Spinal cord (tissue), 10 donors: ENCODE data around the gene ARL3. TPM values are rescaled to one million over a fixed set of nuclear protein-coding genes. Genes with fewer than 3 reads are reported as not detected.
"Not testable (repeated sequence)": the region's sequence is repeated elsewhere in the genome, so short reads cannot be mapped to it uniquely, and the experiment has no call there.

Experiments
- DNase-seq, 6 donors: peaks; one replicate each; pipeline versions ENCODE4 v3.0.0 to v3.0.0-alpha.2; 2013 to 2015; ENCODE audit warnings: low spot score in 6 of 6, low read depth in 4 of 6
- H3K27ac ChIP-seq: one replicate; pipeline ENCODE4 v1.5.1; 2013; ENCODE audit warnings: low read depth, low read length, control low read depth
- H3K27me3 ChIP-seq: one replicate; pipeline ENCODE4 v1.6.1; 2013; ENCODE audit warnings: low read length; ENCODE audit not compliant: control insufficient read depth, insufficient read depth
- H3K36me3 ChIP-seq: one replicate; pipeline ENCODE4 v1.6.1; 2013; ENCODE audit warnings: low read length; ENCODE audit not compliant: control insufficient read depth, insufficient read depth
- H3K4me1 ChIP-seq: one replicate; pipeline ENCODE4 v1.6.1; 2013; ENCODE audit warnings: low read length; ENCODE audit not compliant: control insufficient read depth, insufficient read depth
- H3K4me3 ChIP-seq: one replicate; pipeline ENCODE4 v1.5.1; 2013; ENCODE audit warnings: low read depth, low read length, control low read depth
- H3K9me3 ChIP-seq: one replicate; pipeline ENCODE4 v1.6.1; 2013; ENCODE audit warnings: low read length; ENCODE audit not compliant: control insufficient read depth, insufficient read depth
- WGBS: methylation state at CpG from one replicate; pipeline ENCODE4 v1.1.5; 2013; ENCODE audit warnings: missing lambda C conversion rate; ENCODE audit not compliant: insufficient coverage; 5-methylcytosine and 5-hydroxymethylcytosine counted together
- long read RNA-seq, 4 donors: transcript quantifications; one replicate each; lab custom pipeline, GENCODE V29; 2026
- polyA plus RNA-seq, 2 donors: library from polyadenylated mRNA; unstranded; fragments of 120-200 nt; gene quantifications; one replicate each; pipeline ENCODE4 v1.2.1, GENCODE V29; 2013; ENCODE audit not compliant: insufficient read length in 2 of 2
- total RNA-seq, 2 donors: library from RNA; depleted of rRNA in 1 of 2; stranded (reverse); fragments of 120-200 nt in 1 of 2; fragments of >200 nt in 1 of 2; gene quantifications; one replicate each; pipeline versions ENCODE4 v1.2.3 to v1.2.4, GENCODE V29; 2013 to 2014
- donor health status: healthy.

The ARL3 gene, protein sequence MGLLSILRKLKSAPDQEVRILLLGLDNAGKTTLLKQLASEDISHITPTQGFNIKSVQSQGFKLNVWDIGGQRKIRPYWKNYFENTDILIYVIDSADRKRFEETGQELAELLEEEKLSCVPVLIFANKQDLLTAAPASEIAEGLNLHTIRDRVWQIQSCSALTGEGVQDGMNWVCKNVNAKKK
- total RNA-seq (10 to 100 TPM; 22.6 to 23.2 TPM), polyA plus RNA-seq (10 to 100 TPM; 57.9 to 61.1 TPM)
- long read RNA-seq, donor 1, transcript ARL3-201 (6 exons, 3,844 nt) = major isoform, 94 of 161 reads
- long read RNA-seq, donor 1, partial matches to known transcripts = 52 of 161 reads
- long read RNA-seq, donor 1, other reads (novel, unspliced or antisense) = 15 of 161 reads
- long read RNA-seq, donor 2, transcript ARL3-201 (6 exons, 3,844 nt) = major isoform, 34 of 51 reads
- long read RNA-seq, donor 2, partial matches to known transcripts = 17 of 51 reads
- long read RNA-seq, donor 2, other reads (novel, unspliced or antisense) = 0 of 51 reads
- long read RNA-seq, donor 3, transcript ARL3-201 (6 exons, 3,844 nt) = major isoform, 28 of 41 reads
- long read RNA-seq, donor 3, partial matches to known transcripts = 13 of 41 reads
- long read RNA-seq, donor 3, other reads (novel, unspliced or antisense) = 0 of 41 reads
- long read RNA-seq, donor 4, transcript ARL3-201 (6 exons, 3,844 nt) = major isoform, 84 of 121 reads
- long read RNA-seq, donor 4, partial matches to known transcripts = 37 of 121 reads
- long read RNA-seq, donor 4, other reads (novel, unspliced or antisense) = 0 of 121 reads

DNA sequence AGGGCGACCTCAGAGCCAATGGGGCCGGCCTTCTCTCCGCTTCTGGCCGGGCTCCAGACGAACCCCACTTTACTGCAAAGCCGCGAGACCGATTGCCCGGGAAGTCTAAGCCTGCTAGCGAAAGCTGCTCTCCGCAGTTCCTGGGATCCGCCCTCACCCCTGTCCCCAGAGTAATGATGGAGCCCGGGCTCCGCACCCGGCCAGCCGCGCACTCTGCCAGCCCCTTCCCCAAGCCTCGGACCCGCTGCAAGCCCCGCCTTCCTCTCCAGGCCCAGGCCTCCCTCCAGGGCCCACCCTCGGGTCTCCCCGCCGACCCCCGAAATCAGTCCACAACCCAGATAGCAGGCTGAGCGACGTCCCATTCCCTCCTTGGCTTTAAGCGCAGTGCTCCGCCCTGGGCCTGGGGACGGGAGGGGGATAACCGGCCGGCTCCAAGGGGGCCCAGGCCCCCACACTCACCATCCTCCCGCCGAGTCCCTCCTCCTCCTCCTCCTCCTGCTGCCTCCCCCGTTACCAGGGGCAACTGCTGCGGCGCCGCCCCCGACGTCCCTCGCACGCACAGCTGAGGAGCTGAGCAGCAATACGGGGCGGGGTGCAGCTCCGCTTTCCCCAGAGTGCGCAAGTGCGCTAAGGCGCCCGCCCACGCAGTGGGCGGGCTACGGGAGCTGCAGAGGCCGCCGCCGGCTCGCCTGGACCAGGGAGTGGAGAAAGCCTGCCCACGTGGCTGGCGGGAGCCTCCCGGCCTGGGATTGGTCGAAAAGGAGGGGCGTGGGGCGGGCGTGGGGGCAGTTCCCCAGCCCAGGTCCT is at the start of gene ARL3:
Gene ARL3, minus strand, starts transcription at position 584 of the 807 bp plus-strand sequence. Its CDS starts 122 bp downstream, at position 462.
- H3K4me3 ChIP-seq = peak within 1 kb of the TSS; percentile 90
- H3K9me3 ChIP-seq = no peaks in the 10 kb centered on the region
- 0% methylated on average over 62 of the region's 62 CpGs for WGBS
- peak; percentile 90 to 99 (median 96) for DNase-seq
- H3K36me3 ChIP-seq = peaks cover 6% of the 10 kb centered on the region
- peaks cover 22% of the 10 kb centered on the region for H3K4me1 ChIP-seq
- H3K27me3 ChIP-seq = no peaks in the 10 kb centered on the region
- peak within 1 kb of the TSS; percentile 97 for H3K27ac ChIP-seq

DNA sequence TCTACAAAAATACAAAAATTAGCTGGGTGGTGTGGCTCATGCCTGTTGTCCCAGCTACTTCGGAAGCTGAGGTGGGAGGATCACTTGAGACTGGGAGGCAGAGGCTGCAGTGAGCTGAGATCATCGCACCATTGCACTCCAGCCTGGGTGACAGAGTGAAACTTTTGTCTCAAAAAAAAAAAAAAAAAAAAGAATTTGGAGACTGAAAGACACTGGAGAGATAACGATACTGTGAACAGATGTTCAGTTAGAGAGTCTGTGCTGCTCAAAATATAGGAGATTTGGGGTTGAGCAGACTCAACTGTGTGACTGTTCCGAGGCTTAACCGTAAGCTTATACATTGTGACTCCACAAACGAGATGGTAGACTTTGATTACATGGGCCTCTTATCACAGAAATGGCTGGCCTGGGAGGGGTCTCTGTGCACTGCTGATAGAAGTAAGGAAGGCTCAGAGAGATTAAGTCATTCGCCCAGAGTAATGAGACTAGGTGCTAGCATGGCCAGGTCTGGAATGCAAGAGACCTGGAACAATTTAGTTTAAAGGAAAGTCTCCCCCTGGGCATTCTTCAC is 48.9 kb upstream of the ARL3 start:
- Histone ChIP-seq H3K4me1 (peaks cover 6% of the 10 kb centered on the region), H3K27ac (no peak overlapping the region), H3K9me3 (no peaks in the 10 kb centered on the region), H3K36me3 (peaks cover 3% of the 10 kb centered on the region), H3K27me3 (no peaks in the 10 kb centered on the region), H3K4me3 (no peak overlapping the region)
- DNase-seq = no peak
- 85% methylated on average over 6 of the region's 7 CpGs for WGBS

DNA sequence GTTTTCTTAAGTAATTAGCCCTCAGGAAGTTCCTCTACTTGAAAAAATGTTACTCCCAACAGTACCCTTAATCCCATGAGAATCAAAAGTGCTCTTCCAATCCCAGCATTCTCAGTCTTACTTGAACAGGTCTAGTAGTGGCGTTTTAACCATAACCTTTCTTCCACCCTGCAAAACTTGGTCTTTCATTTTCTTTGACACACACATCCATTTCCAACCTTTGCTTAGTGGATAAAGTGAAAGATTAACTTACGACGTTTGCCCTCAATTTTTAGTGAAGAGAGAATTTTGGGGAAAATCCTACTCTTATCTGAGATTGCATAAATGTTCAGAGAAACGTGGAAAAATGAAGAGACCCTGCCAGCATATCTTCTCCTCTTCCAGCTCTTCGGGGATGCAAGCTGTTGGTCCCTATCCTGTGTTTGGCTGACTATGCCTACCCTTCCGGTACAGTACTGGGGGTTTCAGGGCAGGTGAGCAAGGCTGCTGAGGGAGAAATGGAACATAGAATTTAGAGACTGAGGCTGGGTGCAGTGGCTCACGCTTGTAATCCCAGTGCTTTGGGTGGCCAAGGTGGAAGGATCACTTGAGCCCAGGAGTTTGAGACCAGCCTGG is 48.3 kb upstream of the ARL3 start:
- Histone ChIP-seq H3K27ac (no peak overlapping the region), H3K9me3 (no peaks in the 10 kb centered on the region), H3K27me3 (no peaks in the 10 kb centered on the region), H3K36me3 (peaks cover 3% of the 10 kb centered on the region), H3K4me1 (peaks cover 3% of the 10 kb centered on the region), H3K4me3 (no peak overlapping the region)
- 100% methylated on average over 1 of the region's 7 CpGs for whole genome bisulfite sequencing
- no peak for DNase-seq

DNA sequence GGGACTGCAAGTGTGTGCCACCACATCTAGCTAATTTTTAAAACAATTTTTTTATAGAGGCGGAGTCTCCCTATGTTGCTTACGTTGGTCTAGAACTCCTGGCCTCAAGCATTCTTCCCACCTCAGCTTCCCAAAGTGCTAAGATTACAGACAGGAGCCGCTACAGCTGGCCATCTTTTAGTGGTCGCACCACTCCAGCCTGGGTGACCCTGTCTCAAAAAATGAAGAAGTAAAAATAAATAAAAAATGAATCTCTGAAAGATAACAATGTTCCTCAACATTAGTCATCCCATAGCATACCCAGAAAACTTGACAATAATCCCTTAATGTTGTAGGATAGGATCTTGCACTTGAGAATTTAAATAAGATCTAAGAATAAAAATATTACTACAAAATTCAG is 47.8 kb upstream of the ARL3 start:
- DNase-seq = no peak
- 95% methylated on average over 2 of the region's 4 CpGs for WGBS
- H3K4me1 ChIP-seq = peaks cover 3% of the 10 kb centered on the region
- no peak overlapping the region for H3K4me3 ChIP-seq
- H3K27ac ChIP-seq = no peak overlapping the region
- H3K9me3 ChIP-seq = no peaks in the 10 kb centered on the region
- H3K27me3 ChIP-seq = no peaks in the 10 kb centered on the region
- H3K36me3 ChIP-seq = peaks cover 3% of the 10 kb centered on the region

DNA sequence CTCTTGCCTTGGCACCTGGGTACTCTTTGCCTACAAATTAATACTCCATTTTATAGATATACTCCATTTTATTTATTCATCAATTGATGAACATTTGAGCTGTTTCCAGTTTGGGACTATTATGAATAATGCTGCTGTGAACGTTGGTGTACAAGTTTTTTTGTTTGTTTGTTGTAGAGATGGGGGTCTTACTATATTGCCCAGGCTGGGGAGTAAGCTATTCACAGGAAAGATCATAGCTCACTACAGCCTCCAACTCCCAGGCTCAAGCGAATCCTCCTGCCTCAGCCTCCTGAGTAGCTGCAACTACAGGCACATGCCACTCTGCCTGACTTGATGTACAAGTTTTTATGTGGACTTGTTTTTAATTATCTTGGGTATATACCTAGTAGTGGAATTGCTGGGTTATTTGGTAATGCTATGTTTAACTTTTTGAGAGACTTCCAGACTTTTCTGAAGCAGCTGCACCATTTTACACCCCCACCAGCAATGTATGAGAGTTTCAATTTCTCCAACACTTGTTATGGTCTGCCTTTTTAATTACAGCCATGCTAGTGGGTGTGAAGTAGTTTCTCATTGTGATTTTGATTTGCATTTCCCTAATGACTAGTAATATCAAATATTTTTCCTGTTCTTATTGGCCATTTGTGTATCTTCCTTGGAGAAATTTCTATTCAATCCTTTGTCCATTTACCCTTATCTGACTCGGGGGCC is 45.5 kb upstream of the ARL3 start:
- Histone ChIP-seq H3K9me3 (no peaks in the 10 kb centered on the region), H3K4me3 (no peak overlapping the region), H3K36me3 (peaks cover 3% of the 10 kb centered on the region), H3K4me1 (peaks cover 3% of the 10 kb centered on the region), H3K27me3 (no peaks in the 10 kb centered on the region), H3K27ac (no peak overlapping the region)
- WGBS = 67% methylated on average over 1 of the region's 3 CpGs
- DNase-seq = no peak

DNA sequence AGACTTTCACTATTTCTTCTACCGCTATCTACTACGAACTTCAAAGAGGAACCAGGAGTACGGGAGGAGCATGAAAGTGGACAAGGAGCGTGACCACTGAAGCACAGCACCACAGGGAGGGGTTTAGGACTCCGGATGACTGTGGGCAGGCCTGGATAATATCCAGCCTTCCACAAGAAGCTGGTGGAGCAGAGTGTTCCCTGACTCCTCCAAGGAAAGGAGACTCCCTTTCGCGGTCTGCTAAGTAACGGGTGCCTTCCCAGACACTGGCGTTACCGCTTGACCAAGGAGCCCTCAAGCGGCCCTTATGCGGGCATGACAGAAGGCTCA is 44.7 kb upstream of the ARL3 start:
- H3K36me3 ChIP-seq, H3K9me3 ChIP-seq, H3K27me3 ChIP-seq, H3K27ac ChIP-seq, DNase-seq, H3K4me3 ChIP-seq, H3K4me1 ChIP-seq: not testable (repeated sequence)
- no CpG with 5 or more reads among the region's 12 CpGs for WGBS

DNA sequence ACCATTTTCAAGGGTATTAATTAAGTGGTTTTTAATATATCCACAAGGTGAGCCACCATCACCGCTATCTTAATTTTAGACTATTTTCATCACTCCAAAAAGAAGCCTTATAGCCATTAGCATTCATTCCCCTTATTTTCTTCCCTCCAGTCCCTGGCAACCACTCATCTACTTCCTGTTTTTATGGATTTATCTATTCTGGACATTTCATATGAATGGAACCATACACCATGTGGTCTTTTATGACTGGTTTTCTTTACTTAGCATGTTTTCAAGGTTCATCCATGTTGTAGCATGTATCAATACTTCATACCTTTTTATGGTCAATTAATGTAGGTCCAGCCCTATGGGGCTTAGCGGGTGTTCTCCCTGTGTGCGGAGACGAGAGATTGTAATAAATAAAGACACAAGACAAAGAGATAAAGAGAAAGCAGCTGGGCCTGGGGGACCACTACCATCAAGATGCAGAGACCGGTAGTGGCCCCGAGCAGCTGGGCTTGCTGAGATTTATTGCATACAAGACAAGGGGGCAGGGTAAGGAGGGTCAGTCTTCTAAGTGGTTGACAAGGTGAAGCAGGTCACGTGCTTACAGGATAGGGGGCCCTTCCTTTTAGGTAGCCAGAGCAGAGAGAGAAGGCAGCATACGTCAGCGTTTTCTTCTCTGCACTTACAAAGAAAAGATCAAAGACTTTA is 44.2 kb upstream of the ARL3 start:
- Histone ChIP-seq H3K27ac (no peak overlapping the region), H3K27me3 (no peaks in the 10 kb centered on the region)

DNA sequence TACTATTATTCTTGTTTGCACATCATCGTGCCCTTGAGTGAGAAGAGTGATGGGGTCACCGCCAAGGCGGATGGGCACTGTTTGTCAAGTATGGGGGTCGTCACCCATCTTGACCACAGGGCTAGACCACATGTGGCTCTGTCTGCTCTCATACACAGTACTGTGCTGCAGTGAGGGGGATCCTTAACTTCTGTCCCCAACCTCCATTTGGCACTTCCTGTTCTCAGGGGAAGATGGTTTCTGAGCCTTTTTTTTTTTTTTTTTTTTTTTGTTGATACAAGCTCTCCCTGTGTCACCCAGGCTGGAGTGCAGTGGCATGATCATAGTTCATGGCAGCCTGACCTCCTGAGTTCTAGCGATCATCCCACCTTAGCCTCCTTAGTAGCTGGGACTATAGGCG is 43.1 kb upstream of the ARL3 start:
- H3K27me3 ChIP-seq = no peaks in the 10 kb centered on the region
- H3K27ac ChIP-seq = no peak overlapping the region
- H3K36me3 ChIP-seq = no peaks in the 10 kb centered on the region
- WGBS = 100% methylated on average over 2 of the region's 6 CpGs
- H3K4me3 ChIP-seq = no peak overlapping the region
- H3K9me3 ChIP-seq = no peaks in the 10 kb centered on the region
- H3K4me1 ChIP-seq = peaks cover 6% of the 10 kb centered on the region
- no peak for DNase-seq

More for the DNA sequence above, 44.2 kb upstream of the ARL3 start:
- no peaks in the 10 kb centered on the region for H3K36me3 ChIP-seq
- no peaks in the 10 kb centered on the region for H3K9me3 ChIP-seq
- WGBS = 15% methylated on average over 3 of the region's 9 CpGs
- no peak overlapping the region for H3K4me3 ChIP-seq
- no peak for DNase-seq
- peaks cover 6% of the 10 kb centered on the region for H3K4me1 ChIP-seq
